ENCODE measurements around the gene SLC24A3. TPM values are rescaled to one million over a fixed set of nuclear protein-coding genes. Genes with fewer than 3 reads are reported as not detected.

SLC24A3 gene
- total and polyA plus RNA-seq, 2 experiments from 2014 or later, result 0.81 to 2.5 TPM

DNA sequence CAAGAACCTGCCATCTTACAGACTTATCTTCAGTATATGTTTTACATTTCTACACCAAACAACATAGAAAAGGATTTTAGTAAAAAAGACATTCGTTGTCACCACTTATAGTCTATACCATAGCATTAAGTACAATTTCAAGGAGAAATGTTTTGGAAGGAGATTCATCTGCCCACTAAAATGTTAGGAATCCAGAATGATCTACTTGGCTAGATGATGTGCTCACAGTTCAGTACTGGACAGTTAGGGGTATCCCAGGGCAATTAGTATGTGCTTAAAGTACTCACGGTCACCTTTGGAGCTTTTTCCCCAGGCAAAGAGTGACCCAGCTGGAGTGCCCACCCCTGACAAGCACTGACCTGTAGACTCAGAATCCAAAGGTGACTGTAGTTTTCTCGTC, 222.9 kb downstream of the SLC24A3 start:
- H3K9me3 Mint-ChIP-seq, result no peaks in the 10 kb centered on the region
- no peak overlapping the region for H3K27ac Mint-ChIP-seq
- no peak overlapping the region for H3K4me3 ChIP-seq
- H3K4me3 Mint-ChIP-seq, result no peak overlapping the region
- TF ChIP-seq EZH2 (IDR thresholded peaks at IDR 0.05; ENCODE audit: low read depth, unreplicated experiment) (no peak), NANOG (IDR thresholded peaks at IDR 0.05; ENCODE audit: borderline replicate concordance) (no peak), ZNF114 (CRISPR knock-in tag; IDR thresholded peaks at IDR 0.05) (no peak), ETS1 (IDR thresholded peaks at IDR 0.05) (no peak), STAT1 (IDR thresholded peaks at IDR 0.05; ENCODE audit: unreplicated experiment) (no peak), CREB1 (CRISPR knock-in tag; IDR thresholded peaks at IDR 0.05; ENCODE audit: low read depth) (no peak)
- no peaks in the 10 kb centered on the region for H3K36me3 Mint-ChIP-seq (ENCODE audit: low read depth)
- ATAC-seq, result no peak
- H3K36me3 ChIP-seq (ENCODE audit: insufficient read depth), result no peaks in the 10 kb centered on the region
- H3K4me1 ChIP-seq (ENCODE audit: insufficient read depth), result peaks cover 3% of the 10 kb centered on the region; the same call in 1 of the 2 replicates
- peaks cover 13% of the 10 kb centered on the region; the same call in 2 of the 3 replicates for H3K4me1 Mint-ChIP-seq
- H3F3A ChIP-seq (replicated peaks; ENCODE audit: low read depth), result no peaks in the 10 kb centered on the region
- H3K79me2 ChIP-seq (replicated peaks; ENCODE audit: insufficient read depth), result no peaks in the 10 kb centered on the region
- 0 out of 2 replicates have a peak, but pooled peaks cover 10% of the 10 kb centered on the region for H3K9me2 ChIP-seq (ENCODE audit: insufficient read depth)
- H3K4me2 ChIP-seq, result no peak overlapping the region
- no peaks in the 10 kb centered on the region for H3K27me3 ChIP-seq (ENCODE audit: insufficient read depth)
- H3K27ac ChIP-seq (ENCODE audit: low read depth), result no peak overlapping the region
- H4K20me1 ChIP-seq (replicated peaks; ENCODE audit: insufficient read depth), result no peaks in the 10 kb centered on the region
- DNase-seq (ENCODE audit: low spot score), result no peak
- H3K27me3 Mint-ChIP-seq (ENCODE audit: insufficient read depth, low read depth, poor library complexity), result peaks cover 2% of the 10 kb centered on the region
- no peak overlapping the region for H2AFZ ChIP-seq

DNA sequence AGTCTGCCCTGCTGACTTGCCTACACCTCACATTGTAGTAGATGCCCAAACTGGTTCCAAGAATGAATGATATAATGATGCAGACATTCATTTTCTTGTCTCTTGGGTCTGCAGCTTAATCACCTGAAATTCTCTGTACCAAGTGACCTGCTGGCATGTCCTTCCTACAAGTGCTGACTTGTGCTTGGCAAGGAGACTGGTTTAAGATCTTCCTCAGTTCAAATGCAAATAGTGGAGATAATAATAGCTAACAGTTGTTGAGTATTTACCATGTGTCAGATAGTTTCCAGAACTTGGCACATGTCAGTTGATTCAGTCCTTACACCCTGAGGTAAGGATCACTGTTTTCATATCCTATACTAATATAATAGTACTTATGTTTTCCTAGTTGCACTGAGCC, 223.4 kb downstream of the SLC24A3 start:
- H3K27me3 ChIP-seq (ENCODE audit: insufficient read depth), result no peaks in the 10 kb centered on the region
- Mint-ChIP-seq H3K9me3 (no peaks in the 10 kb centered on the region), H3K27me3 (ENCODE audit: insufficient read depth, low read depth, poor library complexity) (peaks cover 2% of the 10 kb centered on the region), H3K27ac (no peak overlapping the region), H3K36me3 (ENCODE audit: low read depth) (no peaks in the 10 kb centered on the region), H3K4me1 (peaks cover 13% of the 10 kb centered on the region; the same call in 2 of the 3 replicates), H3K4me3 (no peak overlapping the region)
- H3K79me2 ChIP-seq (replicated peaks; ENCODE audit: insufficient read depth), result no peaks in the 10 kb centered on the region
- H3F3A ChIP-seq (replicated peaks; ENCODE audit: low read depth), result no peaks in the 10 kb centered on the region
- H3K27ac ChIP-seq (ENCODE audit: low read depth), result no peak overlapping the region
- peaks cover 3% of the 10 kb centered on the region; the same call in 1 of the 2 replicates for H3K4me1 ChIP-seq (ENCODE audit: insufficient read depth)
- H3K36me3 ChIP-seq (ENCODE audit: insufficient read depth), result no peaks in the 10 kb centered on the region
- ATAC-seq, result no peak
- no peak overlapping the region for H3K4me3 ChIP-seq
- 0 out of 2 replicates have a peak, but pooled peaks cover 10% of the 10 kb centered on the region for H3K9me2 ChIP-seq (ENCODE audit: insufficient read depth)
- no peaks in the 10 kb centered on the region for H4K20me1 ChIP-seq (replicated peaks; ENCODE audit: insufficient read depth)
- H3K4me2 ChIP-seq, result no peak overlapping the region
- no peak overlapping the region for H2AFZ ChIP-seq
- DNase-seq (ENCODE audit: low spot score), result no peak
- TF ChIP-seq EZH2phosphoT487 (IDR thresholded peaks at IDR 0.05; ENCODE audit: unreplicated experiment), result no peak
- TF ChIP-seq, protein P1, sequence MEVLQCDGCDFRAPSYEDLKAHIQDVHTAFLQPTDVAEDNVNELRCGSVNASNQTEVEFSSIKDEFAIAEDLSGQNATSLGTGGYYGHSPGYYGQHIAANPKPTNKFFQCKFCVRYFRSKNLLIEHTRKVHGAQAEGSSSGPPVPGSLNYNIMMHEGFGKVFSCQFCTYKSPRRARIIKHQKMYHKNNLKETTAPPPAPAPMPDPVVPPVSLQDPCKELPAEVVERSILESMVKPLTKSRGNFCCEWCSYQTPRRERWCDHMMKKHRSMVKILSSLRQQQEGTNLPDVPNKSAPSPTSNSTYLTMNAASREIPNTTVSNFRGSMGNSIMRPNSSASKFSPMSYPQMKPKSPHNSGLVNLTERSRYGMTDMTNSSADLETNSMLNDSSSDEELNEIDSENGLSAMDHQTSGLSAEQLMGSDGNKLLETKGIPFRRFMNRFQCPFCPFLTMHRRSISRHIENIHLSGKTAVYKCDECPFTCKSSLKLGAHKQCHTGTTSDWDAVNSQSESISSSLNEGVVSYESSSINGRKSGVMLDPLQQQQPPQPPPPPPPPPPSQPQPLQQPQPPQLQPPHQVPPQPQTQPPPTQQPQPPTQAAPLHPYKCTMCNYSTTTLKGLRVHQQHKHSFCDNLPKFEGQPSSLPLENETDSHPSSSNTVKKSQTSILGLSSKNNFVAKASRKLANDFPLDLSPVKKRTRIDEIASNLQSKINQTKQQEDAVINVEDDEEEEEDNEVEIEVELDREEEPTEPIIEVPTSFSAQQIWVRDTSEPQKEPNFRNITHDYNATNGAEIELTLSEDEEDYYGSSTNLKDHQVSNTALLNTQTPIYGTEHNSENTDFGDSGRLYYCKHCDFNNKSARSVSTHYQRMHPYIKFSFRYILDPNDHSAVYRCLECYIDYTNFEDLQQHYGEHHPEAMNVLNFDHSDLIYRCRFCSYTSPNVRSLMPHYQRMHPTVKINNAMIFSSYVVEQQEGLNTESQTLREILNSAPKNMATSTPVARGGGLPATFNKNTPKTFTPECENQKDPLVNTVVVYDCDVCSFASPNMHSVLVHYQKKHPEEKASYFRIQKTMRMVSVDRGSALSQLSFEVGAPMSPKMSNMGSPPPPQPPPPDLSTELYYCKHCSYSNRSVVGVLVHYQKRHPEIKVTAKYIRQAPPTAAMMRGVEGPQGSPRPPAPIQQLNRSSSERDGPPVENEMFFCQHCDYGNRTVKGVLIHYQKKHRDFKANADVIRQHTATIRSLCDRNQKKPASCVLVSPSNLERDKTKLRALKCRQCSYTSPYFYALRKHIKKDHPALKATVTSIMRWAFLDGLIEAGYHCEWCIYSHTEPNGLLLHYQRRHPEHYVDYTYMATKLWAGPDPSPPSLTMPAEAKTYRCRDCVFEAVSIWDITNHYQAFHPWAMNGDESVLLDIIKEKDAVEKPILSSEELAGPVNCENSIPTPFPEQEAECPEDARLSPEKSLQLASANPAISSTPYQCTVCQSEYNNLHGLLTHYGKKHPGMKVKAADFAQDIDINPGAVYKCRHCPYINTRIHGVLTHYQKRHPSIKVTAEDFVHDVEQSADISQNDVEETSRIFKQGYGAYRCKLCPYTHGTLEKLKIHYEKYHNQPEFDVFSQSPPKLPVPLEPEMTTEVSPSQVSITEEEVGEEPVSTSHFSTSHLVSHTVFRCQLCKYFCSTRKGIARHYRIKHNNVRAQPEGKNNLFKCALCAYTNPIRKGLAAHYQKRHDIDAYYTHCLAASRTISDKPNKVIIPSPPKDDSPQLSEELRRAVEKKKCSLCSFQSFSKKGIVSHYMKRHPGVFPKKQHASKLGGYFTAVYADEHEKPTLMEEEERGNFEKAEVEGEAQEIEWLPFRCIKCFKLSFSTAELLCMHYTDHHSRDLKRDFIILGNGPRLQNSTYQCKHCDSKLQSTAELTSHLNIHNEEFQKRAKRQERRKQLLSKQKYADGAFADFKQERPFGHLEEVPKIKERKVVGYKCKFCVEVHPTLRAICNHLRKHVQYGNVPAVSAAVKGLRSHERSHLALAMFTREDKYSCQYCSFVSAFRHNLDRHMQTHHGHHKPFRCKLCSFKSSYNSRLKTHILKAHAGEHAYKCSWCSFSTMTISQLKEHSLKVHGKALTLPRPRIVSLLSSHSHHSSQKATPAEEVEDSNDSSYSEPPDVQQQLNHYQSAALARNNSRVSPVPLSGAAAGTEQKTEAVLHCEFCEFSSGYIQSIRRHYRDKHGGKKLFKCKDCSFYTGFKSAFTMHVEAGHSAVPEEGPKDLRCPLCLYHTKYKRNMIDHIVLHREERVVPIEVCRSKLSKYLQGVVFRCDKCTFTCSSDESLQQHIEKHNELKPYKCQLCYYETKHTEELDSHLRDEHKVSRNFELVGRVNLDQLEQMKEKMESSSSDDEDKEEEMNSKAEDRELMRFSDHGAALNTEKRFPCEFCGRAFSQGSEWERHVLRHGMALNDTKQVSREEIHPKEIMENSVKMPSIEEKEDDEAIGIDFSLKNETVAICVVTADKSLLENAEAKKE (CRISPR knock-in tag; IDR thresholded peaks at IDR 0.05), result no peak
- TF ChIP-seq NANOG (IDR thresholded peaks at IDR 0.05; ENCODE audit: borderline replicate concordance), result no peak
- TF ChIP-seq ZNF331 (CRISPR knock-in tag; IDR thresholded peaks at IDR 0.05; ENCODE audit: low read depth), result no peak
- TF ChIP-seq CREB1 (CRISPR knock-in tag; IDR thresholded peaks at IDR 0.05; ENCODE audit: low read depth), result no peak
- TF ChIP-seq ETS1 (IDR thresholded peaks at IDR 0.05), result no peak
- no peak for TF ChIP-seq JUNB (IDR thresholded peaks at IDR 0.05; ENCODE audit: unreplicated experiment)
